Fibroblast of the aortic adventitia (primary cell): ENCODE data around the gene IQGAP1. TPM values are rescaled to one million over a fixed set of nuclear protein-coding genes. Genes with fewer than 3 reads are reported as not detected.

Experiments
- DNase-seq: peaks from one replicate; pipeline ENCODE4 v3.0.0-alpha.2; 2010; ENCODE audit warnings: low read depth
- H3K4me3 ChIP-seq: 2 replicates; pipeline ENCODE4 v1.5.1; 2011; ENCODE audit warnings: low read depth, mild to moderate bottlenecking, control low read depth, low read length, moderate library complexity
- CTCF ChIP-seq: IDR thresholded peaks from 2 replicates; pipeline ENCODE4 v1.5.1; 2011; ENCODE audit warnings: mild to moderate bottlenecking, low read length, control low read depth, inconsistent platforms; ENCODE audit not compliant: insufficient read depth
- total RNA-seq: library from RNA; depleted of rRNA; stranded (reverse); fragments of >200 nt; gene quantifications from 2 replicates; pipeline ENCODE4 v1.2.3, GENCODE V29; 2012; ENCODE audit warnings: low replicate concordance

The IQGAP1 gene
- total RNA-seq, 1 donor, result 289 TPM

GRCh38 chr15:90400759-90401314 lies 12.8 kb downstream of the IQGAP1 start:
- TF ChIP-seq CTCF, result no peak
- H3K4me3 ChIP-seq, result peak overlapping the region; percentile 47

GRCh38 chr15:90401495-90401894 lies 13.5 kb downstream of the IQGAP1 start:
- TF ChIP-seq CTCF, result no peak
- no peak for DNase-seq
- H3K4me3 ChIP-seq, result no peak overlapping the region

More at GRCh38 chr15:90400759-90401314, 12.8 kb downstream of the IQGAP1 start:
- peak; percentile 95 for DNase-seq

- H3K4me3 ChIP-seq, result no peak overlapping the region
- TF ChIP-seq CTCF, result no peak
- DNase-seq, result peak; percentile 90
Observed at GRCh38 chr15:90402223-90402622, 14.2 kb downstream of the IQGAP1 start.

- H3K4me3 ChIP-seq, result no peak overlapping the region
- no peak for DNase-seq
- TF ChIP-seq CTCF, result no peak
Observed at GRCh38 chr15:90402767-90403166, 14.7 kb downstream of the IQGAP1 start.

GRCh38 chr15:90405055-90405607 lies 17.1 kb downstream of the IQGAP1 start:
- DNase-seq, result no peak
- no peak overlapping the region for H3K4me3 ChIP-seq
- no peak for TF ChIP-seq CTCF

- no peak for DNase-seq
- TF ChIP-seq CTCF, result no peak
- H3K4me3 ChIP-seq, result no peak overlapping the region
Observed at GRCh38 chr15:90407336-90407735, 19.3 kb downstream of the IQGAP1 start.

GRCh38 chr15:90407871-90408317 lies 19.9 kb downstream of the IQGAP1 start:
- no peak overlapping the region for H3K4me3 ChIP-seq
- peak; percentile 64 for DNase-seq
- TF ChIP-seq CTCF, result no peak
